ENCODE data around the gene VAMP3.

Gene VAMP3
- 161 to 292 (median 202) reads per million in 18 experiments for total RNA-seq

GRCh38 chr1:7770997-7771822 is at the start of gene VAMP3:
VAMP3 (plus strand) TSS chr1:7771296; CDS start chr1:7771384, 88 bp downstream.
- DNase-seq = peak; percentile 90 to 92

GRCh38 chr1:7721940-7722669 is 49.0 kb upstream of the VAMP3 start:
- no peak for DNase-seq

GRCh38 chr1:7722670-7723012 is 48.5 kb upstream of the VAMP3 start:
- DNase-seq = no peak

GRCh38 chr1:7726623-7727022 is 44.5 kb upstream of the VAMP3 start:
- DNase-seq = peak in 1 of 2 donors; percentile 28

GRCh38 chr1:7727809-7728471 is 43.2 kb upstream of the VAMP3 start:
- no peak for DNase-seq

- DNase-seq = no peak
These were observed 41.3 kb upstream of the VAMP3 start for GRCh38 chr1:7729761-7730160.

- DNase-seq = no peak
These were observed 38.8 kb upstream of the VAMP3 start for GRCh38 chr1:7732331-7732730.

- no peak for DNase-seq
These were observed 37.8 kb upstream of the VAMP3 start for GRCh38 chr1:7733276-7733675.

- no peak for DNase-seq
These were observed 33.1 kb upstream of the VAMP3 start for GRCh38 chr1:7738044-7738443.

- DNase-seq = no peak
These were observed 27.8 kb upstream of the VAMP3 start for GRCh38 chr1:7743346-7743745.

- no peak for DNase-seq
These were observed 26.2 kb upstream of the VAMP3 start for GRCh38 chr1:7744882-7745281.

GRCh38 chr1:7745783-7746182 is 25.3 kb upstream of the VAMP3 start:
- DNase-seq = no peak

- DNase-seq = no peak
These were observed 23.5 kb upstream of the VAMP3 start for GRCh38 chr1:7747605-7748004.

GRCh38 chr1:7749126-7749525 is 22.0 kb upstream of the VAMP3 start:
- no peak for DNase-seq

GRCh38 chr1:7751174-7751573 is 19.9 kb upstream of the VAMP3 start:
- no peak for DNase-seq

- peak; percentile 57 for DNase-seq
These were observed 18.3 kb upstream of the VAMP3 start for GRCh38 chr1:7752512-7753417.

GRCh38 chr1:7753641-7754040 is 17.5 kb upstream of the VAMP3 start:
- peak; percentile 54 to 63 for DNase-seq

GRCh38 chr1:7754234-7754633 is 16.9 kb upstream of the VAMP3 start:
- DNase-seq = no peak

- no peak for DNase-seq
These were observed 15.6 kb upstream of the VAMP3 start for GRCh38 chr1:7755448-7755847.

- DNase-seq = no peak
These were observed 10.9 kb upstream of the VAMP3 start for GRCh38 chr1:7760245-7760644.

GRCh38 chr1:7761103-7761502 is 10.0 kb upstream of the VAMP3 start:
- DNase-seq = no peak

GRCh38 chr1:7767176-7767575 is 3.9 kb upstream of the VAMP3 start:
- DNase-seq = no peak

Data from inflammatory macrophage (primary cell).